IMR-90 (cell line): ENCODE results near the gene GIMD1. TPM values are rescaled to one million over a fixed set of nuclear protein-coding genes. Genes with fewer than 3 reads are reported as not detected.

Experiments used
- ATAC-seq: fragments of 200-7000 bp; cut with Tn5 transposase; 2 replicates; pipeline ENCODE4 v1.9.1; 2020; ENCODE audit warnings: low read depth, mild to moderate bottlenecking, moderate library complexity
- BruUV-seq: library from RNA; stranded (reverse); fragments of 400-500 nt; replicated peaks from 2 replicates; lab custom pipeline; 2021; lab: Mats Ljungman, UMichigan
- CTCF ChIA-PET: fragments of 300-600 bp; formaldehyde crosslinking; extraction: SDS; loops from one replicate; lab custom pipeline; 2021; ENCODE audit warnings: antibody characterized with exemption; lab: Yijun Ruan, JAX
- POLR2A ChIA-PET: fragments of 300-600 bp; sonication (Branson Sonifier 250); formaldehyde crosslinking; loops from one replicate; lab custom pipeline; 2022; ENCODE audit warnings: antibody characterized with exemption; ENCODE audit not compliant: unreplicated experiment; lab: Charles Lee
- DNase-seq: peaks from one replicate; pipeline ENCODE4 v3.0.0; 2013
- H2AFZ ChIP-seq: replicated peaks from 2 replicates; pipeline ENCODE3; 2013; ENCODE audit warnings: low read length, mild to moderate bottlenecking; ENCODE audit not compliant: poor library complexity
- H2AK5ac ChIP-seq: 2 replicates; pipeline ENCODE4 v1.6.1; 2013; ENCODE audit warnings: low read depth, low read length, inconsistent platforms
- H2AK9ac ChIP-seq: replicated peaks from 2 replicates; pipeline ENCODE3; 2013; ENCODE audit warnings: mild to moderate bottlenecking, low read depth, low read length, moderate library complexity; ENCODE audit not compliant: poor library complexity
- H2BK120ac ChIP-seq: 2 replicates; pipeline ENCODE4 v1.6.1; 2013; ENCODE audit warnings: low read depth, low read length, inconsistent platforms
- H2BK15ac ChIP-seq: 3 replicates; pipeline ENCODE4 v1.6.1; 2013; ENCODE audit warnings: low read depth, low read length, inconsistent platforms
- H2BK20ac ChIP-seq: 2 replicates; pipeline ENCODE4 v1.6.1; 2013; ENCODE audit warnings: low read depth, mild to moderate bottlenecking, inconsistent platforms, low read length, moderate library complexity
- H2BK5ac ChIP-seq: 2 replicates; pipeline ENCODE4 v1.6.1; 2013; ENCODE audit warnings: mild to moderate bottlenecking, low read depth, low read length, inconsistent platforms; ENCODE audit not compliant: poor library complexity, severe bottlenecking
- H3K14ac ChIP-seq: replicated peaks from 2 replicates; pipeline ENCODE4 v1.6.1; 2013; ENCODE audit warnings: low read depth, low read length, inconsistent platforms
- H3K18ac ChIP-seq: 2 replicates; pipeline ENCODE4 v1.6.1; 2013; ENCODE audit warnings: low read depth, low read length, control low read depth
- H3K23ac ChIP-seq: 2 replicates; pipeline ENCODE4 v1.6.1; 2013; ENCODE audit warnings: low read depth, low read length, inconsistent platforms
- H3K27ac ChIP-seq: 2 replicates; pipeline ENCODE4 v1.5.1; 2013; ENCODE audit warnings: mild to moderate bottlenecking, control low read depth, low read length; ENCODE audit not compliant: insufficient read depth
- H3K27me3 ChIP-seq: 2 replicates; pipeline ENCODE4 v1.6.1; 2013; ENCODE audit warnings: low read length; ENCODE audit not compliant: control insufficient read depth, insufficient read depth
- H3K36me3 ChIP-seq: 2 replicates; pipeline ENCODE4 v1.6.1; 2013; ENCODE audit warnings: low read length, mixed read lengths; ENCODE audit not compliant: control insufficient read depth, insufficient read depth
- H3K4ac ChIP-seq: 2 replicates; pipeline ENCODE4 v1.6.1; 2013; ENCODE audit warnings: low read depth, low read length, inconsistent platforms
- H3K4me1 ChIP-seq: 2 replicates; pipeline ENCODE4 v1.6.1; 2013; ENCODE audit warnings: low read length, mixed read lengths; ENCODE audit not compliant: control insufficient read depth, insufficient read depth
- H3K4me2 ChIP-seq: 2 replicates; pipeline ENCODE4 v1.6.1; 2013; ENCODE audit warnings: low read depth, mild to moderate bottlenecking, control low read depth, low read length, moderate library complexity
- H3K4me3 ChIP-seq: 2 replicates; pipeline ENCODE4 v1.5.1; 2013; ENCODE audit warnings: low read depth, mild to moderate bottlenecking, control low read depth, low read length, moderate library complexity; ENCODE audit not compliant: insufficient read depth
- H3K56ac ChIP-seq: 2 replicates; pipeline ENCODE4 v1.6.1; 2013; ENCODE audit warnings: low read length, inconsistent platforms; ENCODE audit not compliant: insufficient read depth; ENCODE audit errors: extremely low read depth
- H3K79me1 ChIP-seq, 2 experiments: 2 replicates each; pipeline ENCODE4 v1.6.1; 2013; ENCODE audit warnings: low read length in 2 of 2, inconsistent platforms in 1 of 2, low read depth in 1 of 2
- H3K9ac ChIP-seq: 2 replicates; pipeline ENCODE4 v1.6.1; 2013; ENCODE audit warnings: low read depth, low read length, control low read depth
- H3K9me1 ChIP-seq: 2 replicates; pipeline ENCODE4 v1.6.1; 2013; ENCODE audit warnings: low read length, inconsistent platforms; ENCODE audit not compliant: insufficient read depth
- H3K9me3 ChIP-seq: 2 replicates; pipeline ENCODE4 v1.6.1; 2013; ENCODE audit warnings: low read length; ENCODE audit not compliant: control insufficient read depth, insufficient read depth
- H4K20me1 ChIP-seq: 2 replicates; pipeline ENCODE4 v1.6.1; 2013; ENCODE audit warnings: low read length, inconsistent platforms; ENCODE audit not compliant: insufficient read depth
- H4K5ac ChIP-seq: 2 replicates; pipeline ENCODE4 v1.6.1; 2013; ENCODE audit warnings: mild to moderate bottlenecking, low read depth, low read length, control low read depth
- H4K8ac ChIP-seq, 2 experiments: 2 replicates each; pipeline ENCODE4 v1.6.1; 2013; ENCODE audit warnings: low read depth in 2 of 2, low read length in 2 of 2, control low read depth in 1 of 2, inconsistent platforms in 1 of 2
- H4K91ac ChIP-seq: 2 replicates; pipeline ENCODE4 v1.6.1; 2013; ENCODE audit warnings: low read depth, low read length, inconsistent platforms; ENCODE audit not compliant: insufficient read depth
- ELK1 ChIP-seq: fragments of 150-350 bp; IDR thresholded peaks from 2 replicates; pipeline ENCODE4 v1.6.1; 2016; ENCODE audit warnings: low read depth, mild to moderate bottlenecking, low read length, moderate library complexity, borderline replicate concordance
- MAFK ChIP-seq: IDR thresholded peaks from 2 replicates; pipeline ENCODE4 v1.6.1; 2012; ENCODE audit warnings: low read depth, low read length, improper control_type of control experiment
- dilution Hi-C: fragments of 300-500 bp; cut with HindIII; formaldehyde crosslinking; loops from one replicate; pipeline ENCODE4 v1.14.3; 2018; ENCODE audit warnings: low sequenced_read_pairs; ENCODE audit not compliant: unreplicated experiment
- in situ Hi-C: fragments of 300-500 bp; cut with MboI; formaldehyde crosslinking; loops from 3 replicates; pipeline ENCODE4 v1.14.3; 2019; ENCODE audit warnings: low sequenced_read_pairs, inconsistent platforms, mixed read lengths
- intact Hi-C: fragments of 100-400 bp; cut with micrococcal nuclease; formaldehyde crosslinking; loops from 2 replicates; pipeline ENCODE4 v1.10.0; 2022
- polyA plus RNA-seq, 3 experiments: library from polyadenylated mRNA; depleted of rRNA; stranded (reverse); fragments of >200 nt; gene quantifications; 2 replicates each; pipeline ENCODE4 v1.2.3, GENCODE V29; 2012; ENCODE audit warnings: low replicate concordance in 1 of 3
- total RNA-seq: library from RNA; depleted of rRNA; stranded (reverse); fragments of >200 nt; gene quantifications from 2 replicates; pipeline ENCODE4 v1.2.3, GENCODE V29; 2012

Gene GIMD1
- total and polyA plus RNA-seq, 2 of the 4 experiments (the other 2 are of a cell fraction): 0.07 TPM; not detected in 1

GRCh38 chr4:106380179-106380578, 11.6 kb upstream of the GIMD1 start:
- Histone ChIP-seq H3K18ac (no peak overlapping the region), H3K9me3 (no peaks in the 10 kb centered on the region)
- dilution Hi-C loops: no loop called here

More at GRCh38 chr4:106380179-106380578, 11.6 kb upstream of the GIMD1 start:
- H4K5ac ChIP-seq: no peak overlapping the region
- H4K8ac ChIP-seq: no peak overlapping the region
- H3K14ac ChIP-seq: no peak overlapping the region
- no peaks in the 10 kb centered on the region for H3K36me3 ChIP-seq
- H3K27me3 ChIP-seq: no peaks in the 10 kb centered on the region
- no peaks in the 10 kb centered on the region for H3K79me1 ChIP-seq
- no peak for ATAC-seq
- H3K9ac ChIP-seq: no peak overlapping the region
- no peak overlapping the region for H3K56ac ChIP-seq
- H3K23ac ChIP-seq: no peak overlapping the region
- H3K4me1 ChIP-seq: no peaks in the 10 kb centered on the region
- in situ Hi-C loops: no loop called here
- H3K4me3 ChIP-seq: no peak overlapping the region
- no peak overlapping the region for H3K27ac ChIP-seq
- no peak overlapping the region for H4K91ac ChIP-seq
- intact Hi-C loops: no loop called here
- no peak for DNase-seq
- H2BK15ac ChIP-seq: no peak overlapping the region
- BruUV-seq: no TSS peak
- H3K4me2 ChIP-seq: no peak overlapping the region
- H2AK5ac ChIP-seq: no peak overlapping the region
- no peak overlapping the region for H2AK9ac ChIP-seq
- H3K9me1 ChIP-seq: no peaks in the 10 kb centered on the region
- ChIA-PET POLR2A (no interaction called here), CTCF (no interaction called here)
- no peaks in the 10 kb centered on the region for H4K20me1 ChIP-seq
- H2BK5ac ChIP-seq: no peak overlapping the region
- no peak overlapping the region for H2AFZ ChIP-seq
- H2BK120ac ChIP-seq: no peak overlapping the region
- H3K4ac ChIP-seq: no peak overlapping the region
- H2BK20ac ChIP-seq: no peak overlapping the region
- TF ChIP-seq MAFK: peak; percentile 31; the same call in 1 of the 2 replicates
- TF ChIP-seq ELK1: no peak
